KBM-7 (cell line): ENCODE results near the gene ZCCHC24.

Experiments used
- DNase-seq: peaks from one replicate; pipeline ENCODE4 v3.0.0-alpha.2; 2015
- in situ Hi-C: fragments of 300-500 bp; cut with MboI; formaldehyde crosslinking; loops from 2 replicates; pipeline ENCODE4 v1.14.3; 2020; ENCODE audit warnings: low sequenced_read_pairs, low pct_unique_long_range_greater_than_20kb, mixed read lengths

Gene ZCCHC24

GRCh38 chr10:79418886-79419595, 26.4 kb downstream of the ZCCHC24 start:
- no peak for DNase-seq
- in situ Hi-C loops: no loop called here

- in situ Hi-C loops: no loop called here
- no peak for DNase-seq
Observed at GRCh38 chr10:79418274-79418673, 27.1 kb downstream of the ZCCHC24 start.

- in situ Hi-C loops: no loop called here
- no peak for DNase-seq
Observed at GRCh38 chr10:79417731-79418130, 27.7 kb downstream of the ZCCHC24 start.

DNA sequence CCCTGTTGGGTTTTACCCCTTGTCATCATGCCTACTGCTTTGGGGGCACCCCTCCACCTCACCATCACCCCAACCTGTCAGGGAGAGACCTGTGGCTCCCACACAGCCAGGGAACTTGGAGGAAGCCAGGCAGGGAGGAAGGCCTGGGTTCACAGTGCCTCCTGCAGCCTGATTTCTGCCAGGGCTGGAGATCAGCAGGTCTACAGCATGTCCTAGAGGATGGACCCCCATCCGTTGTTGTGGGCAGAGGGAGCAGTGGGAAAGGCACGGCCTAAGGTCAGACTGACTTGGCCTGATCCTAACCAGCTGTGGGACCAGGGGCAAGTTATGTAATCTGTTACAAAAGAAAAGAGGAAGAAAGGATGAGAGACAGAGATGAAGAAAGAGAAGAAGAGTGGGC, 28.2 kb downstream of the ZCCHC24 start:
- in situ Hi-C loops: no loop called here
- no peak for DNase-seq

DNA sequence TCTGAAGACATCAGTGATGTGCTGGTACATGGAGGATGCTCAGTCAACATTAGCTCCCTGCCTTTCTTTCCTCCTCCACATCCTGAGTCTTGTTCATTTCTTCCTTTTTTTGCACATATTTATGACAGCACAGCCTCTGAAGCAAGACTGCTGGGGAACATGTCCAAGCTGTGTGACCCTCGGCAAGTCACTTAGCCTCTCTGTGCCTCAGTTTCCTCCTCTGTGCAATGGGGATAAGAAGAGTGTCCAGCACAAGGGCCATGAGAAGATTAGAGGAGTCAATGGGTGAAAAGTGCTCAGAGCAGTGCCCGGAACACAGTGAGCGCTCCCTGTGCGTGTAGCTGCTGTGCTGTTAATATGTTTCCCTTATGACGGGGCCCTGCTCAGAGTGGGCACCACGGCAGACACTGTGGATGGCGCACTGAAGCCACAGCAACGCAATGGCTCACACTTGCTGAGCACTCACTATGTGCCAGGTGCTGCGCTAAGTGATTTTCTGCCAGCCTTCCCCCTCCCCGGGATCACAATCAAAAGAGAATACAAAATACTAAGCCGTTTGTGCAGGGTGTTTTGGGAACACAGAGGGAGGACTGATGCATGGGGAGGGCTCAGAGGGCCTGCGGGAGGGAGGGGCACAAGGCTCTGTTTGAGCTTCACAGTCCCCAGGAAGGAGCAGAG, 28.7 kb downstream of the ZCCHC24 start:
- in situ Hi-C loops: no loop called here
- no peak for DNase-seq

GRCh38 chr10:79415736-79416577, 29.5 kb downstream of the ZCCHC24 start:
- in situ Hi-C loops: no loop called here
- DNase-seq: no peak

GRCh38 chr10:79414714-79415113, 30.7 kb downstream of the ZCCHC24 start:
- no peak for DNase-seq
- in situ Hi-C loops: no loop called here

- peak; percentile 48 for DNase-seq
- in situ Hi-C loops: no loop called here
Observed at GRCh38 chr10:79413196-79413595, 32.2 kb downstream of the ZCCHC24 start.

- in situ Hi-C loops: no loop called here
- no peak for DNase-seq
Observed at GRCh38 chr10:79412516-79412915, 32.9 kb downstream of the ZCCHC24 start.

DNA sequence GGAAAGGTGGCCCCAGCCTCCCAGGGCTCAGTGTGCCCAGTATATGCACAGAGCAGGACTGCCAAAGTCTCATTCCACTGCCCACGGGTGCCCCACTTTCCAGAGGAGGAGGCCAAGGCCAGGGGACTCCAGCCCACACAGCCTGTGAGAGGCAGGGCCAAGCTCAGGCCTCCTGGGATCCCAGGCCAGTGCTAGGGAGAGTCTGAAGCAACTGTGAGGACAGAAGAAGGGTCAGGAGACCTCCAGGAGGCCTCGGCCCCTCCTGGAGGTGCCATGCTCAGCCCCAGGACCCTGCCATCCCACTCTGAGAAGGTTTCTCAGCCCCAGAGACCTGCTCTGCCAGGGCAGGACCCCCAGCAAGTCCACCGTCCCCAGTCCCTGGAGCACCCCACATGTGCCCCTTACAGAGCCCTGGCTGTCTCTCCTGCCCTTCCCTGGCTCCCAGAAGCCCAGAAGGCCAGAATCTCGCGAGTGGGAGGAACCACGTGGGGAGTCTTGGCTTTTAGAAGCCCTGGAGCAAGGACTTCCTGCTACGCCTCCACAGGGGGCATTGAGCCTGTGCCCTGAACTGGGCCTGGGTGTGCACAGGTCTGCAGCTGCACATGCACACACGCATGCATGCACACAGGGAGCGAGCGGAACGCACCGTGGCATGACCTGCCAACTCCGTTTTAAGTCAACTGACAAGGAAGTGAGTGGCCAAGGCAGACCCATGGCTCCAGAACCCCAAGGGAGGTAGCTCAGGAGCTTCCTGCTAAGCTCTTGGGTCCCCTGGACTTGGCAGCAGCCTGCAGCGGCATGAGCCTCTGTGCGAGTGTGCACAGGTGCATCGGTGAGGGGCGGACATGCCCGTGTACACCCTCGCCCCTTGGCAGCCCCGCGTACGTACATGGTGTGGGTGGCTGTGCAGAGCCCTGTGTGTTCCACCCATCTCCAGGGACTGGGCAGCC, 33.6 kb downstream of the ZCCHC24 start:
- DNase-seq: no peak
- in situ Hi-C loops: no loop called here

DNA sequence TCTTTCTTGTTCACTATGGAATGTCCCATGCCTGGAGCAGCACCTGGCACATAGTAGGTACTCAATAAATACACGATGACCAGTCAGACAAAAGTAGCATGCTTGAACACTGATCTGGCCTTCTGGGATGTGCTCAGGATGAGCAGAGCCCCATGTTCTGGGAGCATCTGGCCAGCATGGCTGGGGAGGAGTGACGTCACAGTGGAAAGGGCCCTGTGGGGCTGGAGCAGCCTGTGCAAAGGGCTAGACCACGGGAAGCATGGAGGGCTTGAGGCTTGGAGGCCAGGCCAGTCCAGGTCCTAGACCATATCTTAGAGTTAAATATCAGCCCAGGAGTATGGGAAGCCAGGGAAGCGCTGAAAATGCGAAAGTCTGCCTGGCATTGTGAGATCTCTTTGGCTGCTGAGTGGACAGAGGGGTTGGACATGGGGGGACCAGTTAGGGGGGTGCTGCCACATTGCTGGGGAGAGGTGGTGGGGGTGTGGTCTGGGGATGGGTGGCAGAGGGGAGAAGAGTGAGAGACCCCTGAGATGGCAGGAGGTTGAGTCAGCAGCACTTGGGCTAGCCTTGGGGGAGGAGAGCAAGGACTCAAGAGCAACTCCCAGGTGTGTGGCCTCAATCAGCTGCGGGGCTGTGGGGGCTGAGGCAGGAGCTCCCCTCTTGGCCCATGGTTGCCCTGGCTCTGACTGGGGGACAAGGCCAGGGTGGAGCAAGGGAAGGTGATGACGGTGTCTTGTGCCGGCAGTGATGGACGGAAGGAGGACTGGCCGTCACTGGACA, 34.9 kb downstream of the ZCCHC24 start:
- DNase-seq: no peak

GRCh38 chr10:79409726-79410085, 35.7 kb downstream of the ZCCHC24 start:
- in situ Hi-C loops: no loop called here
- DNase-seq: no peak

More for the DNA sequence above, 34.9 kb downstream of the ZCCHC24 start:
- in situ Hi-C loops: no loop called here

GRCh38 chr10:79409038-79409725, 36.2 kb downstream of the ZCCHC24 start:
- DNase-seq: no peak
- in situ Hi-C loops: no loop called here

GRCh38 chr10:79407811-79408795, 37.3 kb downstream of the ZCCHC24 start:
- in situ Hi-C loops: no loop called here

DNA sequence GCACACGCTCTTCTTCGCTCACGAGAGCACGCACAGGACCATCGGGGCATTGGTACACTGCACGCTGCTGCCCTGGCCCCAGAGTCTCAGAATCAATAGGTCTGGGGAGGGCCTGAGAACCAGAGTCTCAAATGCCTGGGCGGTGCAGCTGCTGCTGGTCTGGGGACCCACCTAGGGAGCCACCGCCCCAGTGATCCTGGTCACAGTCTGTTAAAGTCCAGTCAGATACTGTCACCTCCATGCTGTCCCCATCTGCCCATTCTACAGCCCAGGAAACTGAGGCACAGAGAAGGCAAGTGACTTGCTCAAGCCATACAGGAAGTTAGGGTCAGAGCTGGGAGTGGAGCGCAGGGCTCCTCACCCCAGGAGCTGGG, 38.0 kb downstream of the ZCCHC24 start:
- in situ Hi-C loops: no loop called here
- no peak for DNase-seq

More at GRCh38 chr10:79407811-79408795, 37.3 kb downstream of the ZCCHC24 start:
- no peak for DNase-seq

DNA sequence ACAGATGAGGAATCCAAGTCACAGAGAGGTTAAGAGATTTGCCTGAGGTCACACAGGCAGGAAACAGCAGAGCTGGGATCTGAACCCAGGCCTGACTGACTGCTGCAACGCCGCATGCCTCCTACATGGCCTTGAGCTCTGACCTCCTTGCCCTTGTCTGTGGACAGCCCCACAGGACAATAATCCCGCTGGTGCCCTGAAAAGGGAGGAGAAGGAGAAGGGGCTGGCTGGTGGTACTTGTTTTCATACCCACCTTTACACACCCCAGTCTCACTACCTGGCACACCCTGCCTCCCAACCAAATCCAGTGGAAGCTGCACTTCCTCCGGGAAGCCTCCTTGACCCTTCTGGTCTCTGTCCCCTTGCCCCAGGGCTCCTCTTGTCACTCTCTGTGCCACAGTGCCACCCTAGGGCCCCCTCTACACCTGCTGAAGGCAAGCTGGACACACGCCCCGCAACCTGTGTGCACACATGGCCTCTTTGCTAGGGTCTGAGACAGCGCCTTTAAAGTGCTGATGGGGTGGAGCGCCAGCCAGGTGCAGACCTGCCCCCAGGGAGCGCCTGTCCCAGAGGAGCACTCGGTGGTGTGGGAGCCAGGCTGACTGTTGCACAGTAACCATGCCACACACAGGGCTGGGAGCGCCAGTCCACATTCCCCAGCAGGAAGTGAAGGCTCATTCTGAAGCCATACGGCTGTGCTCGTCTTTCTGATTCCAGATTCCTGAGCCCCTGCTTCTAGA, 38.6 kb downstream of the ZCCHC24 start:
- in situ Hi-C loops: no loop called here

More for the DNA sequence above, 38.6 kb downstream of the ZCCHC24 start:
- DNase-seq: no peak
